Islet of Langerhans (tissue), 1 donor: ENCODE data around the gene CHCHD1.
A peak's percentile ranks its signal among the peaks of the same experiment; 100 is the strongest.
"Not testable (repeated sequence)": the region's sequence is repeated elsewhere in the genome, so short reads cannot be mapped to it uniquely, and the experiment has no call there.

ENCODE experiments used
- FAIRE-seq: peaks from one replicate; lab custom pipeline; 2011; peaks lifted over from hg19 to GRCh38; lab: Jason Lieb, UNC

CHCHD1 gene

GRCh38 chr10:73769396-73769795 is 12.5 kb upstream of the CHCHD1 start:
- no peak for FAIRE-seq

GRCh38 chr10:73771722-73772280 is 10.0 kb upstream of the CHCHD1 start:
- no peak for FAIRE-seq

- FAIRE-seq = no peak
Observed at GRCh38 chr10:73772281-73773151, 9.3 kb upstream of the CHCHD1 start.

GRCh38 chr10:73773152-73773879 is 8.5 kb upstream of the CHCHD1 start:
- FAIRE-seq = no peak

GRCh38 chr10:73774637-73775036 is 7.2 kb upstream of the CHCHD1 start:
- FAIRE-seq = no peak

- FAIRE-seq = no peak
Observed at GRCh38 chr10:73779018-73779417, 2.8 kb upstream of the CHCHD1 start.

GRCh38 chr10:73779539-73780197 is 2.2 kb upstream of the CHCHD1 start:
- no peak for FAIRE-seq

GRCh38 chr10:73780301-73780700 is 1.5 kb upstream of the CHCHD1 start:
- FAIRE-seq = no peak

- FAIRE-seq = no peak
Observed at GRCh38 chr10:73780966-73781365, 882 bp upstream of the CHCHD1 start.

GRCh38 chr10:73781548-73781878 is 335 bp upstream of the CHCHD1 start:
- FAIRE-seq = no peak

- FAIRE-seq = no peak
Observed at GRCh38 chr10:73782749-73783085, 869 bp downstream of the CHCHD1 start.

- FAIRE-seq = peak; percentile 82
Observed at GRCh38 chr10:73785211-73785720, 3.4 kb downstream of the CHCHD1 start, which contains the start of gene ZSWIM8. Gene ZSWIM8 (plus strand): TSS chr10:73785606. CDS start chr10:73785879, 273 bp downstream.

GRCh38 chr10:73785721-73786511 is 4.1 kb downstream of the CHCHD1 start:
- no peak for FAIRE-seq

GRCh38 chr10:73786512-73786885 is 4.7 kb downstream of the CHCHD1 start:
- no peak for FAIRE-seq

GRCh38 chr10:73787031-73787800 is 5.4 kb downstream of the CHCHD1 start:
- FAIRE-seq = not testable (repeated sequence)

GRCh38 chr10:73788864-73789658 is 7.2 kb downstream of the CHCHD1 start:
- no peak for FAIRE-seq

GRCh38 chr10:73789659-73790055 is 7.8 kb downstream of the CHCHD1 start:
- no peak for FAIRE-seq

GRCh38 chr10:73790886-73791625 is 9.2 kb downstream of the CHCHD1 start:
- FAIRE-seq = no peak

GRCh38 chr10:73791871-73792400 is 10.1 kb downstream of the CHCHD1 start:
- FAIRE-seq = no peak
